ENCODE results near the gene C19orf25. TPM values are rescaled to one million over a fixed set of nuclear protein-coding genes. Genes with fewer than 3 reads are reported as not detected.
"Not testable (repeated sequence)": the region's sequence is repeated elsewhere in the genome, so short reads cannot be mapped to it uniquely, and the experiment has no call there.

Gene C19orf25
- total and polyA plus RNA-seq, 2 donors (not counting 1 experiment from before 2014, with no cell fraction given): 11.2 to 24.8 TPM

DNA sequence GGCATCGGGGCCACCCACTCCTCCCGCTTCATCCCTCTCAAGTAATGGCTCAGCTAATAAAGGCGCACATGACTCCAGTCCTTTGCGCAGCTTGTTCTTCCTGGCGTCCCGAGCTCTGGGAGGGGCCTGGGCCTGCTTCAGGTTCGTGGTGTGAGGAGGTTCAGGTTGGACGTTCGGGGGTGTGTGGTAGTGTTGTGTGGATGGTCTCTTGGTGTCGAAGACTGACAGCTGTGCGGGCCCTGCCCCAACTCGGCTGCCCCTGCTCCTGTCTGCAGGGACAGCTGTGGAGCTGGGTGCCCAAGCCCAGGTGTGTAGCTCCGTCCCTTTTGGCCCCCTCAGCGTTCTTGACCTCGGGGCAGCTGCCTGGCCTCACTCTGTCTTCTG, 38.6 kb downstream of the C19orf25 start:
- H3K27ac ChIP-seq (ENCODE audit: insufficient read depth, low read length): no peak overlapping the region
- no peaks in the 10 kb centered on the region for H3K9me3 ChIP-seq (ENCODE audit: control insufficient read depth, insufficient read depth, low read depth, low read length)
- no peaks in the 10 kb centered on the region for H3K27me3 ChIP-seq (ENCODE audit: control insufficient read depth, insufficient read depth, low read length)
- no peak overlapping the region for H3K4me2 ChIP-seq (ENCODE audit: extremely low read depth, insufficient read depth, low read length)
- H3K36me3 ChIP-seq (ENCODE audit: control insufficient read depth, insufficient read depth, low read length): peaks cover 34% of the 10 kb centered on the region
- H3K4me1 ChIP-seq (ENCODE audit: control insufficient read depth, extremely low read depth, insufficient read depth, low read length): peaks cover 3% of the 10 kb centered on the region
- H4K20me1 ChIP-seq (ENCODE audit: control insufficient read depth, extremely low read depth, insufficient read depth, low read length): no peaks in the 10 kb centered on the region
- no peak for DNase-seq (ENCODE audit: low read depth in 2 of 2)
- no peak for TF ChIP-seq EZH2 (IDR thresholded peaks at IDR 0.05; ENCODE audit: low read length, missing control alignments)
- TF ChIP-seq CTCF (conservative IDR thresholded peaks at IDR 0.05 in 1 of 2, IDR thresholded peaks at IDR 0.05 in 1 of 2; ENCODE audit: low read depth in 1 of 2, low read length in 2 of 2): no peak
- H3K9ac ChIP-seq (ENCODE audit: insufficient read depth, low read length): no peak overlapping the region
- H2AFZ ChIP-seq (ENCODE audit: low read length): no peak overlapping the region
- peak overlapping the region in 1 of 4 experiments; percentile 95 for H3K4me3 ChIP-seq (replicated peaks in 1 of 4; ENCODE audit: control extremely low read depth in 1 of 4, insufficient read depth in 1 of 4, low read depth in 3 of 4, low read length in 4 of 4)
- peaks cover 33% of the 10 kb centered on the region for H3K79me2 ChIP-seq (ENCODE audit: control insufficient read depth, insufficient read depth, low read length)

- not testable (repeated sequence) for H3K9me3 ChIP-seq (ENCODE audit: control insufficient read depth, insufficient read depth, low read depth, low read length); H3K4me1 ChIP-seq (ENCODE audit: control insufficient read depth, extremely low read depth, insufficient read depth, low read length); H3K27me3 ChIP-seq (ENCODE audit: control insufficient read depth, insufficient read depth, low read length); H4K20me1 ChIP-seq (ENCODE audit: control insufficient read depth, extremely low read depth, insufficient read depth, low read length); H2AFZ ChIP-seq (ENCODE audit: low read length)
- DNase-seq (ENCODE audit: low read depth in 2 of 2): peak in 1 of 2 donors; percentile 23
- Histone ChIP-seq H3K9ac (ENCODE audit: insufficient read depth, low read length) (peak overlapping the region; percentile 93), H3K27ac (ENCODE audit: insufficient read depth, low read length) (peak overlapping the region; percentile 96), H3K4me2 (ENCODE audit: extremely low read depth, insufficient read depth, low read length) (peak overlapping the region; percentile 88), H3K4me3 (replicated peaks in 1 of 4; ENCODE audit: control extremely low read depth in 1 of 4, insufficient read depth in 1 of 4, low read depth in 3 of 4, low read length in 4 of 4) (peak overlapping the region; percentile 72 to 96 (median 90)), H3K36me3 (ENCODE audit: control insufficient read depth, insufficient read depth, low read length) (peaks cover 35% of the 10 kb centered on the region), H3K79me2 (ENCODE audit: control insufficient read depth, insufficient read depth, low read length) (peaks cover 33% of the 10 kb centered on the region)
Measured at GRCh38 chr19:1439525-1440417, 39.2 kb downstream of the C19orf25 start.

- Histone ChIP-seq H3K4me1 (ENCODE audit: control insufficient read depth, extremely low read depth, insufficient read depth, low read length) (peaks cover 2% of the 10 kb centered on the region), H2AFZ (ENCODE audit: low read length) (no peak overlapping the region), H3K4me3 (replicated peaks in 1 of 4; ENCODE audit: control extremely low read depth in 1 of 4, insufficient read depth in 1 of 4, low read depth in 3 of 4, low read length in 4 of 4) (peak overlapping the region; percentile 72 to 96 (median 90)), H3K79me2 (ENCODE audit: control insufficient read depth, insufficient read depth, low read length) (peaks cover 33% of the 10 kb centered on the region), H3K4me2 (ENCODE audit: extremely low read depth, insufficient read depth, low read length) (peak overlapping the region; percentile 88), H3K9ac (ENCODE audit: insufficient read depth, low read length) (peak overlapping the region; percentile 93), H4K20me1 (ENCODE audit: control insufficient read depth, extremely low read depth, insufficient read depth, low read length) (no peaks in the 10 kb centered on the region), H3K36me3 (ENCODE audit: control insufficient read depth, insufficient read depth, low read length) (peaks cover 40% of the 10 kb centered on the region), H3K27me3 (ENCODE audit: control insufficient read depth, insufficient read depth, low read length) (no peaks in the 10 kb centered on the region), H3K9me3 (ENCODE audit: control insufficient read depth, insufficient read depth, low read depth, low read length) (no peaks in the 10 kb centered on the region), H3K27ac (ENCODE audit: insufficient read depth, low read length) (peak overlapping the region; percentile 96)
- TF ChIP-seq CTCF (conservative IDR thresholded peaks at IDR 0.05 in 1 of 2, IDR thresholded peaks at IDR 0.05 in 1 of 2; ENCODE audit: low read depth in 1 of 2, low read length in 2 of 2): no peak
- no peak for TF ChIP-seq EZH2 (IDR thresholded peaks at IDR 0.05; ENCODE audit: low read length, missing control alignments)
- DNase-seq (ENCODE audit: low read depth in 2 of 2): no peak
Measured at GRCh38 chr19:1438933-1439354, 40.1 kb downstream of the C19orf25 start.
